Colon (tissue), 2 donors: ENCODE results near the gene OCRL.
A peak's percentile ranks its signal among the peaks of the same experiment; 100 is the strongest.

Experiments used
- FAIRE-seq: peaks from 2 replicates; lab custom pipeline; 2012; peaks lifted over from hg19 to GRCh38; lab: Jason Lieb, UNC
- donor health status: control.
- donor health status: control.

The OCRL gene

DNA sequence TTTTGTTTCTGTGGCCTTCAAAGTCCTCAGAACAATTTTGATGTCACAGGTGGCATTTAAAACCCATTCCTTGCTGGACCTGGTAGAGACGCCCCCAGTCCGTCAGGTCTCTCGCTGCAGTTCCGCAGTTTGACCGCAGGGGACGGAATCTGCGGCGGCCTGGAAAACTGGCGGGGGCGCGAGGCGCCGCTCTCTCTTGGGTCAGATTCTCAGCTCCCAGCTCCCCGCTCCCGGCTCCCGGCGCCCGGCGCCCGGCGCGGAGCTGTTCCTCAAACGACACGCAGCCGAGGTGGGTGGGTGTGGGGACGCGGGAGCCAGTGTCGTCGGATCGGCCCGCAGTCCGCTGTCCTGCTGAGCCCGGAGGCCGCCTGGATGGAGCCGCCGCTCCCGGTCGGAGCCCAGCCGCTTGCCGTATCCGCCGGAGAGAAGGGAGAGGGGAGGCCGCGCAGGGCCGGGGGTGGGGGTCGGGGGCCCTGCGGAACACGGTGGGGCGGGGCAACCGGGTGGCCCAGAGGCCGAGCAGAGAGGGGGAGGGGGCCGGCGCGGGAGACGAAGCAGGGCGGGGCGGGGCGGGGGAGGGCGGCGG, at the start of gene OCRL:
Gene OCRL, plus strand, starts transcription at position 192 of the 586 bp plus-strand sequence. Its CDS starts 181 bp downstream, at position 373.
- no peak for FAIRE-seq

GRCh38 chrX:129490330-129490729, 49.7 kb upstream of the OCRL start:
- FAIRE-seq = no peak

GRCh38 chrX:129493643-129494042, 46.4 kb upstream of the OCRL start:
- no peak for FAIRE-seq

GRCh38 chrX:129494887-129495286, 45.2 kb upstream of the OCRL start:
- FAIRE-seq = no peak

- FAIRE-seq = no peak
Measured at GRCh38 chrX:129495900-129496299, 44.2 kb upstream of the OCRL start.

DNA sequence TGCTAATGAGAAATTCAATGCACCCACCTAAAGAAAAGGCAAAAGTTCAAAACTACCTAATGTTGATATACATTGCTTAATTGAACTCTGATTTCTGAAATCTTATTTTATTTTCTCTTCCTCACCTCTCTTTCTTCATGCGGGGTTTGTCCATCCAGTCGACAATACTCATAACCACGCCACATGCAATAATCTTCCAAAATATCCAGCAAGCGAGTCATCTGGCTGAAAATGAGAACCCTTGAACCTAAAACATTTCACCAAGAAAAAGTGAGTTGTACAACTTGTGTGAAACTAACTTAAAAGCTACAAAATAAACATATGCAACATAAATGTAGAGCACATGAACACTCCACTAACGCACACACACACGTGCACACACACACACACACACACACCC, 43.4 kb upstream of the OCRL start:
- no peak for FAIRE-seq

- FAIRE-seq = no peak
Measured at GRCh38 chrX:129497146-129497843, 42.8 kb upstream of the OCRL start.

- FAIRE-seq = no peak
Measured at GRCh38 chrX:129510331-129510730, 29.7 kb upstream of the OCRL start.

DNA sequence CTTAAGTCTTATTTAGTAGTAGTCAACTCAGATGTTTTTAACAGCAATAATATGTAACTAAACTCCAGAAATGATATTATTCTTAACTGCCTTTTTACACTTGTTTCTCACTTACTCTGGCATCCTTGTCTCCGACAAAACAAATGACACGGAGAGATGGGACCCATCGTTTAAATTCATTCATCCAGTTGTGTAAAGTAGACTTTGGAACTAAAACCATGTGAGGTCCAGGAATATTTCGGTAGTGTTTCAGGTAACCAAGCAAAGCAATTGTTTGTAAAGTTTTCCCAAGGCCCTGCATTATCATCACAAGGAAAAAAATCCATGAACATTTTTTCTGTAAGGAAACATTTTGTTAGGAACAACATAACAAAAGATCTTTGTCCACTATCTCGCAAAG, 28.4 kb upstream of the OCRL start:
- peak; percentile 10 for FAIRE-seq

DNA sequence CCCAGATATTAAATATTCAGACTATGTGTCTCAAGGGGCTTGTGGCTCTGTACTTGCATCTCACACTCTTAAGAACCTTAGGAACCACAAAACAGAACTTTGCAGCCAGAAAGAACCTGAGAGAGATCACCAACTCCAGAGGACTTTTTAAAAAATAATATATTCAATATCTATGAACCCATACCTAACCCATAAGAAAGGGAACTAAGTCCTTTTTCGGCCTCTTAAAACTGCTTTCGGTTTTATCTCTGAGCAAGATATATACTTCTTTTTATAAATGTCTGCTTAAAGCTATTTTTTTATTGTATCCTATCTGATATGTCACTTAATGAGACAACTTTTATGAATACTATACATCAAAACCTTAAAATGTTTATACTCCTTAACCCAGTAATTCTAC, 27.6 kb upstream of the OCRL start:
- FAIRE-seq = no peak

DNA sequence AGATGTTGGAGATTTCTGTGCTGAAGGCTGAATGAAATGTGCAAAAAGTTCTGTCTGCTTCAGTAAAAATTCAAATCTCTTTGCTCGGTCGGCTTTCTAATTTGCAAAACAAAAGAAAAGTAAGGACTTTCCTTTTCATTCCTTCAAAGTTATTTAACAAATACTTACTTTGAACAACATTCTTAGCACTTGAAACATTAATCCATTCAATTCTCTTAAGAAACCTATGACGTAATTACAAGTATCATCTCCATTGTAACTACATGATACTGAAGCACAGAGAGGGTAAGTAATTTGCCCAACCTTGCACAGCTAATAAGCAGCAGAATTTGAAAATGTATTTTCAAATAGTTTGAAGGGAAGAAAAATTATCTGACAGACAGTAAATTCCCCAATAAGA, 23.7 kb upstream of the OCRL start:
- no peak for FAIRE-seq

DNA sequence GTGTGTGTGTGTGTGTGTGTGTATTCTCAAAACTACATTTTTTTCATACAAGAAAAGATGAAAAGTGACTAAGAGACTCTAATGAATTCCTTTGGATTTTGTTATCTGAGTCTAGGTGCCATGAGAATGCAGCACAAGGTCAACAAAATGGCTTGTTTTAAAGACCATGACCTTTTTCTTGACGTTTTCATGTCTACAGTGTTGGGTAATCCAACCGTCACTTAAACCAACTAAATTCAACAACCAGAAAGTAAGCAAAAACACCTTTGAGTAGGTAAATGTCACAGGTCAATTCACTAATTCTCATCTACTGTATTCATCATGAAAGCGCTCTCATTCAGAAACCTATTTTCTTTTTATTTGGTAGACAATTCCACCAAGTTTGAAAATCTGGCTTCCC, 19.9 kb upstream of the OCRL start:
- no peak for FAIRE-seq

DNA sequence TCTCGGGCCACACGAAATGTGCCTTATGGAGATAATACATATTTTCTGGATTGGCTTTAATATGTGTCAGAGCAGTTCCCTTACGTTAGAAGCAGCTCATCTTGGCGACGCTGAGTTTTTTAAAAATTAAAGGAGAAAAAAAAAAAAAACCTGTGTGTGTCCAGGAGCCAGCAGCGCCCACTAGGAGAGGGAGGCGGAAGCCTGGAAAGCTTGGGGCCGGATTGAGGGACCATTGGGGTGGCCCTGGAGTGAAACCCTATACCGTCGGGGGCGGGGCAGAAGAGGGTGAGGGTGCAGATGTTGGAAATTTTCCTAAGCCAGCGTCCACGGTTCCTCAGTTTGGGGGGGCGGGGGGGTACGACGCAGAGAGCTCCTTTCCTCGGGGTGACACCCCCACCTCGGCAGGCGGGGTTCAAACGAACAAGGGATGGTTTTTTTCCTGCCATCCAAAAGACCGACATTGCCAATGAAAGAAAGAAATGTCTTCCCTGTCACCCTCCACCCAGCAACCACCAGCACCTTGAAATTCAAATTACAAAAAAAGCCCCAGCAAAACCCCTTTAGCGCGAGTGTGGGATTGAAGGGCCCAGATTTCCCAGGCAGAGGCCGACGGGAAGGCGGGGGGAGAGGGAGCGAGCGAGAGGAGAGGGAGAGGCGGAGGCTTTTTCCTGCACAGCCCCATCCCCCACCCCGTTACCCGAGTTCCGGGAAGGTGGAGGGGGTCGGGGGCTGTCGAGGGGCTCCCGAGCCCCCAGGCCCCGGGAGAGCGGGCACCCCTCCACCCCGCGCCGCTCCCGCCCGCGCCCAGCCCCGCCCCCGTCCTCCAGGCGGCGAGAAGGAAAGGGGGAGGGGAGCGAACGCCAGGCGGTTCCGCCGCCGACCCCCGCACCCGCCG, 17.6 kb upstream of the OCRL start:
- FAIRE-seq = no peak

GRCh38 chrX:129523079-129523911, 16.8 kb upstream of the OCRL start, which contains the start of gene SMARCA1:
Gene SMARCA1 (minus strand): TSS chrX:129523490. CDS start chrX:129523370, 120 bp downstream.
- FAIRE-seq = no peak

- FAIRE-seq = no peak
Measured at GRCh38 chrX:129524250-129524850, 15.7 kb upstream of the OCRL start.

GRCh38 chrX:129525162-129525561, 14.9 kb upstream of the OCRL start:
- FAIRE-seq = no peak

GRCh38 chrX:129525896-129526295, 14.2 kb upstream of the OCRL start:
- no peak for FAIRE-seq

DNA sequence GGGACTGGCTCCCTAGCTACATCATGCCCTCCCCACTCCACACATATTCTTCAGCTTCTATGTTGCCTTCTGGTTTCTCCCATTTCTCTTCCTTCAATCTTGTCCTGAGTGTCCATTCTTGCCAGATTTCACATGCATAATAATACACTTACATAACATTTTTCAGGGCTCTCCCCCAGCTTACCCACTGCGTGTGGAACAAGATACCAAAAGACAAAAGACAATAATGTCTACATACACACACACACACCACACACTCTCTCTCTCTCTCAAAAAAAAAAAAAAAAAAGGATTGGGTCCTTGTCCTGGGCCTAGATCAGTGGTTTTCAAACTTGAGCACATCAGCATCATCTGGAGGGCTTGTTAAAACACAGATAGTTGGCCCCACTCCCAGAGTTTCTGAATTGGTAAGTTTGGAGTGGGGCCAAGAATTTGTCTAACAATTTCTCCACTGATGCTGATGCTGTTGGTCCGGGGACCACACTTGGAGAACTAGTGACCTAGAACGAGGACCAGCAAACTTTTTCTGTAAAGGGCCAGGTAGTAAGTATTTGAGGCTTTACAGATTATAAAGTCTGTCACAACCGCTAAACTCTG, 10.3 kb upstream of the OCRL start:
- FAIRE-seq = no peak

- no peak for FAIRE-seq
Measured at GRCh38 chrX:129530410-129530809, 9.6 kb upstream of the OCRL start.

DNA sequence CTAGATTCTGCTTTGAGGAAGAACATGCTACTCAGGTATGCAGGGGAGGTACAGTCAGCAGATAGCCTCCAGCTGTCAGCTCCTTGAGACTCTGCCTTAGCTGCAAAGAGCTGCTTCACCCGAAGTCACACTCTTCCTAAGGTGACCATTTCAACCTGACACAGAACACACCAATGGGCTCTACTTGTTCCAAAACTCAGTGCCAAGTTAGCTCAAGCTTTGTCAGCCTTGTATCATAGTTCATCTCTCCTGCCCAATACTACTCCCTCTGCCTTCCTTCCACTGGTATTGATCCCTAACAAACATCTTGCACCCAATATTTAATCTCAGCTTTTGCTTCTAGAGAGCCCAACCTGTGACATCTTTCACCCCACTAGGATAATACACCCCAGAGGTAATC, 8.9 kb upstream of the OCRL start:
- no peak for FAIRE-seq
